Upper lobe of left lung (tissue), 6 donors: Measurements from ENCODE around the gene ADISSP. TPM values are rescaled to one million over a fixed set of nuclear protein-coding genes. Genes with fewer than 3 reads are reported as not detected.

Experiments used
- ATAC-seq, 2 donors: fragments of 200-7000 bp; cut with Tn5 transposase; one replicate each; pipeline ENCODE4 v1.9.1; 2022; ENCODE audit warnings: mild to moderate bottlenecking in 2 of 2, moderate library complexity in 2 of 2; ENCODE audit not compliant: low FRiP score in 2 of 2
- DNase-seq, 2 donors: peaks; one replicate each; pipeline ENCODE4 v3.0.0-alpha.2; 2019 to 2020
- H3K27ac ChIP-seq, 4 donors: fragments of 200-600 bp; sonication (generic); one replicate each; pipeline ENCODE4 v1.5.1; 2016 to 2019
- H3K27me3 ChIP-seq, 4 donors: fragments of 200-600 bp; sonication (generic); one replicate each; pipeline ENCODE4 v1.5.1; 2017 to 2019
- H3K36me3 ChIP-seq, 4 donors: fragments of 200-600 bp; sonication (generic); one replicate each; pipeline ENCODE4 v1.5.1; 2016 to 2019
- H3K4me1 ChIP-seq, 4 donors: fragments of 200-600 bp; sonication (generic); one replicate each; pipeline ENCODE4 v1.5.1; 2018 to 2019
- H3K4me3 ChIP-seq, 4 donors: fragments of 200-600 bp; sonication (generic); one replicate each; pipeline ENCODE4 v1.5.1; 2017 to 2019; ENCODE audit warnings: mild to moderate bottlenecking in 2 of 4, moderate library complexity in 1 of 4
- H3K9me3 ChIP-seq, 4 donors: fragments of 200-600 bp; sonication (generic); one replicate each; pipeline ENCODE4 v1.5.1; 2018 to 2019
- CTCF ChIP-seq, 6 experiments: fragments of 450-650 bp in 4 of 6; fragments of 200-600 bp in 2 of 6; sonication (generic) in 2 of 6; IDR thresholded peaks; one replicate each; pipeline ENCODE4 v1.5.1; 2016 to 2019; ENCODE audit warnings: antibody characterized with exemption in 6 of 6
- EP300 ChIP-seq, 4 donors: sonication (generic); formaldehyde crosslinking; IDR thresholded peaks; one replicate each; pipeline ENCODE4 v1.5.1; 2017; ENCODE audit warnings: antibody characterized with exemption in 4 of 4, control low read depth in 2 of 4
- POLR2A ChIP-seq, 4 donors: fragments of 450-650 bp; IDR thresholded peaks; one replicate each; pipeline ENCODE4 v1.5.1; 2016 to 2017; ENCODE audit warnings: antibody characterized with exemption in 4 of 4, mild to moderate bottlenecking in 2 of 4
- POLR2AphosphoS5 ChIP-seq, 2 donors: sonication (generic); formaldehyde crosslinking; IDR thresholded peaks; one replicate each; pipeline ENCODE4 v1.5.1; 2017; ENCODE audit warnings: antibody characterized with exemption in 2 of 2
- WGBS, 2 donors: methylation state at CpG; one replicate each; pipeline ENCODE4 v1.1.5; 2017 to 2018; 5-methylcytosine and 5-hydroxymethylcytosine counted together
- total RNA-seq, 6 donors: library from RNA; depleted of rRNA in 4 of 6; stranded (reverse); fragments of >200 nt in 4 of 6; gene quantifications; one replicate each; pipeline versions ENCODE4 v1.1.0 to v1.2.1, GENCODE V29; 2016 to 2021
- donor health status: DM: no; HTN: no; CAD: no; lungs with moderate emphysema.
- donor health status: DM: no; HTN: yes; CAD: no; lungs with severe emphysema.

ADISSP gene
- total RNA-seq, 6 donors from 2014 or later: 6.7 to 41.9 (median 39.1) TPM

- H3K4me1 ChIP-seq: peaks cover 29 to 50% (median 44%) of the 10 kb centered on the region in 4 donors
- no peaks in the 10 kb centered on the region for H3K9me3 ChIP-seq
- no peak overlapping the region for H3K4me3 ChIP-seq
- H3K27ac ChIP-seq: no peak overlapping the region
- no peaks in the 10 kb centered on the region for H3K27me3 ChIP-seq
- no peak for TF ChIP-seq CTCF (IDR thresholded peaks at IDR 0.05)
- TF ChIP-seq EP300 (IDR thresholded peaks at IDR 0.05): no peak
- TF ChIP-seq POLR2A (IDR thresholded peaks at IDR 0.05): no peak
- TF ChIP-seq POLR2AphosphoS5 (IDR thresholded peaks at IDR 0.05): no peak
- DNase-seq: peak in 1 of 2 donors; percentile 56
- peaks cover 0 to 10% (median 0%) of the 10 kb centered on the region in 4 donors for H3K36me3 ChIP-seq
- no peak for ATAC-seq
- WGBS, 2 donors: 44 to 46% methylated on average over 16 to 18 of the region's 18 CpGs
Measured at GRCh38 chr20:3778976-3779375, 11.4 kb upstream of the ADISSP start.

- no peaks in the 10 kb centered on the region for H3K27me3 ChIP-seq
- DNase-seq (peak; percentile 82 to 92), ATAC-seq (peak; percentile 79 to 85)
- peak overlapping the region in 2 of 4 donors; percentile 11 to 30 for H3K27ac ChIP-seq
- peaks cover 0 to 3% (median 0%) of the 10 kb centered on the region in 4 donors for H3K36me3 ChIP-seq
- peak overlapping the region; percentile 47 to 62 (median 52) for H3K4me3 ChIP-seq
- TF ChIP-seq CTCF (IDR thresholded peaks at IDR 0.05) (peak in 2 of 6 experiments; percentile 16 to 22), POLR2A (IDR thresholded peaks at IDR 0.05) (no peak), POLR2AphosphoS5 (IDR thresholded peaks at IDR 0.05) (no peak), EP300 (IDR thresholded peaks at IDR 0.05) (no peak)
- no peaks in the 10 kb centered on the region for H3K9me3 ChIP-seq
- H3K4me1 ChIP-seq: peaks cover 19 to 39% (median 35%) of the 10 kb centered on the region in 4 donors
- 0 to 5% methylated on average over 9 to 50 of the region's 70 CpGs for WGBS, 2 donors
Measured at GRCh38 chr20:3777716-3778629, 10.4 kb upstream of the ADISSP start.

GRCh38 chr20:3777381-3777715, 9.8 kb upstream of the ADISSP start:
- peak overlapping the region; percentile 47 to 62 (median 52) for H3K4me3 ChIP-seq
- TF ChIP-seq EP300 (IDR thresholded peaks at IDR 0.05): no peak
- no peak for TF ChIP-seq CTCF (IDR thresholded peaks at IDR 0.05)
- TF ChIP-seq POLR2AphosphoS5 (IDR thresholded peaks at IDR 0.05): no peak
- no peak for TF ChIP-seq POLR2A (IDR thresholded peaks at IDR 0.05)
- DNase-seq: no peak
- H3K27ac ChIP-seq: peak overlapping the region in 2 of 4 donors; percentile 11 to 30
- ATAC-seq: peak in 1 of 2 donors; percentile 7
- H3K27me3 ChIP-seq: no peaks in the 10 kb centered on the region
- H3K9me3 ChIP-seq: no peaks in the 10 kb centered on the region
- 11 to 17% methylated on average over 16 of the region's 16 CpGs for WGBS, 2 donors
- H3K4me1 ChIP-seq: peaks cover 13 to 33% (median 30%) of the 10 kb centered on the region in 4 donors
- H3K36me3 ChIP-seq: no peaks in the 10 kb centered on the region

- H3K9me3 ChIP-seq: no peaks in the 10 kb centered on the region
- no peak overlapping the region for H3K4me3 ChIP-seq
- H3K36me3 ChIP-seq: no peaks in the 10 kb centered on the region
- no peak for TF ChIP-seq CTCF (IDR thresholded peaks at IDR 0.05)
- no peak overlapping the region for H3K27ac ChIP-seq
- WGBS, 2 donors: 89 to 91% methylated on average over 4 of the region's 4 CpGs
- peaks cover 7 to 21% (median 17%) of the 10 kb centered on the region in 4 donors for H3K4me1 ChIP-seq
- ATAC-seq (no peak), DNase-seq (no peak)
- no peaks in the 10 kb centered on the region for H3K27me3 ChIP-seq
Measured at GRCh38 chr20:3775457-3776108, 8.0 kb upstream of the ADISSP start.
